Left renal pelvis (tissue), 4 donors: ENCODE data around the gene SRGAP2C. TPM values are rescaled to one million over a fixed set of nuclear protein-coding genes. Genes with fewer than 3 reads are reported as not detected.
"Not testable (repeated sequence)": the region's sequence is repeated elsewhere in the genome, so short reads cannot be mapped to it uniquely, and the experiment has no call there.

Experiments used
- DNase-seq, 4 donors: peaks; one replicate each; pipeline ENCODE4 v3.0.0-alpha.2; 2013; ENCODE audit warnings: low read depth in 4 of 4, low spot score in 3 of 4
- polyA plus RNA-seq, 4 donors: library from polyadenylated mRNA; unstranded; fragments of 120-200 nt; gene quantifications; one replicate each; pipeline ENCODE4 v1.2.1, GENCODE V29; 2013; ENCODE audit not compliant: insufficient read length in 4 of 4

Gene SRGAP2C
- polyA plus RNA-seq, 4 donors = 11.9 to 25.0 (median 18.6) TPM

DNA sequence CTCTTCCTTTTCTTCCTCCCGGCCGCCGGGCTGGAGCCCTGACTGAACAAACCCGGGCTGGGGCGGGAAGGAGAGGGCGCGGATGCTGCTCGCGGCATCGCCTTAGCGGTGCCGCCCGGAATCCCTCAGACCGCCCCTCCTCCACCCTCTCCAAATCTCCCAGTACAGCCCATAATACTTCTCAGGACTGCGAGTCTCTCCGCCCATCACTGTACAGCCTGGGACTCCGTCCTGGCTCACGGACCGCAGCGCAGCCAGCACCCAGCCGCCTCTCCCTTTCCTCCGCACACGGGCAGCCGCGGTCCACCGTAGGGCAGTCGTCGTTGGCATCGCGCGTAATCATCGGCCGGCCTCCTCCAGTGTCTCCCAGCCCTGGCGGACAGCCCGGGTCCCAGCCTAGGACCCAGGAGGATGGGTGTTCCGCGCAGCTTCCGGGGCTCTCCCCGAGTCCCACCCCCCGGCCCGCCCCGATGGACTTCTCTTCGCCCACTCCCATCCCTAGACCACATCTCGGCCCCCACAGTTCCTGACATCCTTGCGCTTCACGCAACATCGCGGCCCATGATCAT is 449 bp downstream of the SRGAP2C start:
- DNase-seq = not testable (repeated sequence)

DNA sequence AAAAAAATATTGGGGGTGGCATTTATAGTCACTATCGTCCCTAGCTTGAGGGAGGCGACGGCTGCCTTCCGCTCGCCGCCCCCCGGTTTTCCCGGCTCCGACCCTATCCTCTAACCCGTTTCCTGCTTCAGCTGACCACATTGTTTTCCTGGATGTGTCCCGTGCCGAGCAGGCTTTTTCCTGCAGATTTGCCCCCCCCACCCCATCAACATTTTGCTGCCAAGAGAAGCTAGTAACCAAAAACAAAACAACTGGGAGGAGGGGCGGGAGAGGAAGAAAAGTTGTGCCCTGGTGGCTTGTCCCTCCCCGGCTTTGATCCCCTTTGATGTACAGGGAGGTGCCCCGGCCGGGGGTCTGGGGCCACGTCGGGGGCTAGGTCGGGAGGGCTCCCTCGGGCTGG is 1.4 kb downstream of the SRGAP2C start:
- not testable (repeated sequence) for DNase-seq

DNA sequence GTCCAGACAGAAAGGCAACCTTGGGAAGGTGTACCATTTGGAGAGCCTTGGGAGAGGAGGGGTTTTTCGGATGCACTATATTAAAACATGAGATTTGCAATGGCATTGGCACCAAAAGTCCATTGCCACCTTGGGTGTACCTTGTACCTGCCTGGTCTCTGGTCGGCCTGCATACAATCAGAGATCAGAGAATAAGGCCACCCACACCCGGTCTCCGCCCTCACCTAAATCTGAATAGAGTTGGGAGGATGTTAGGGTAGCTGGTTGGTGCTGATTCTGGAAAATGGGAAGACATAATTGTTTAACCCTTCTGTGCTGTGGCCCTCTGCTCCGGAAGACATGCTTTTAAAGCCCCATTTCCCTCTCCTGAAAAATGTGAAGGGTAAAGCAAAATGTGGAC is 3.1 kb downstream of the SRGAP2C start:
- not testable (repeated sequence) for DNase-seq

DNA sequence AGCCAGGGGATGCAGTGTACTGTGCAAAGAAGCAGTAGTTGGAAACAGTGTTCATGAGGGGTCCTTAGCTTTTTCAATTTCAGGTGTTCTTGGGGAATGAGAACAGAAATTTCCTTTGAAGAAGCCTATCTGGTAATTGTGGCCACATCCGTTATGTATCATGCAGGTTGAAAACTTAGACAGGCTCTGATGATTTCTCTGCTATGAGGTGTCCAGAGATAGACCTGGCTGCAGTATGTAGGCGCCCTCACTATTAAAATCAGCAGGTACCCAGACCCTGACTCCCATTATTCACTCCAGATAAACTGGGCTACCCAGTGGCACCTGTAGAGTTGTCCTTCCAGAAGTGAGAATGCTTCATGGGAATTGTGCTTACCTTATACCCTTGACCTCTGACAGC is 7.7 kb downstream of the SRGAP2C start:
- not testable (repeated sequence) for DNase-seq

DNA sequence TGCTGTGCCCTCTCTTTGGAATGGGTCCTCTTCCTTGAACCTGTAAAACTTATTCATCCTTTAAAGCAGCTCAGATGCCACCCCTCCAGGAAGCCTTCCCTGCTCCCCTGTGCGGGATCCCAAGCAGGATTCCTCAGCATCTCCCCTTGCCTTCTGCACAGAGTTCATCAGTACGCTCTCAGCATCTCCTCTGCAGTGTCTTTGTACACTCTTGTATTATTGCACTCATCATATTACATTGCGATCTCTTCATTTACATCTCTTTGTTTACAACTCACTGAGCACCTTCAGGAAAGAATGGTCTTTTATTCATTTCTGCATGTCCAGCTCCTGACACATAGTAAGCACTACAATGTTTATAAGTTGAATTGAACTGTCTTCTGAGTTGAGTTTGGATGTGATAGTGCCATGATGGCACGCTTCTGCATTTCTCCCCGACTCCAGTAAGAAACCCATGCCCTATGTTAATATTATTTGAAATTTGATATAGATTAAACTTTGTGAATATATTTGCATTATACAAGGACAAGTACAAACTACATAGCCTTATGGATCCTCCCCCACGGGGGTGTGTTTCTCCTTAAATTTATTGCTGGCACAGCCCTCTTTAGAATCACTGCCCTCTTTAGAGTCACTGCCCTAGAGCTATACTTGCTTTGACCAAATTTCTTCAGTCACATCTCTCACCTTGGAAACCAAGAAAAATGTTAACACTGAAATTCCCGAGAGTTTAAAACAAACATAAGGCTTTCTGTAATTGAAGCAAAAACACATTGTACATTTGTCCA is 12.5 kb downstream of the SRGAP2C start:
- not testable (repeated sequence) for DNase-seq

DNA sequence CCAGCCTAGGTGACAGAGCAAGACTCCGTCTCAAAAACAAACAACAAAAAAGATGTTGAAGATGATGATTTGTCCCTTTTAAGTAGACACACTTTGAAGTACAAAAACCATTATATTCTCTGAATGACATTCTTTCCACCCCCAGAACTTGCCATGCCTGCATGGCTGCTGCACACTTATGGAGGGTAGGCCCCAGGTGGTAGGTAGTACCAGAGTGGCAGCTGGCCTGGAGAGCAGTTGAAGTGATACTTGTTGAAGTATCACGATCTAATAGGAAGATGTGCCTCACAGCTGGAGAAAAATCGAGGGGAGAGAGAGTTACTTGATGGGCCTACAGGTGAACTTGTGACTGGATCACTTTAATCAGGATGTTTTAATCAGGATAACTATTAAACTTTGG is 15.0 kb downstream of the SRGAP2C start:
- DNase-seq = not testable (repeated sequence)

DNA sequence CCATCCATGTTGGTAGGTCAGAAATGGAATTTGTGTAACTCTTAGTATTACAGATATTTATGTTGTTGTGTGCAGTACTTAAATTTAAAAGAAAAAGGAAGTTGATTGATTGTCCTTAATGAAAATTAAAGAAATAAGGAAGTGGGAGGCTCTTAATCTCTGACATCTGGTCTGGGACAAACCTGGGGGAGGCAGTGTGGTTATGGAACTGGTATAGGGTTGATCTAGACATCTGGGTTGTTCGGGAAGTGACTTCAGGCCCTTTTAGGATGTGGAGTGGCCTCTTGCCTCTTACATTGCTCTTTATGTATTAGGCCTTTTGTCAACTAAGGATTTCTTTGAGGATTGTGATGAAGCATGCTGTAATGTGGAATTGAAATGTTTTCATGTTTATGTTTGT is 15.5 kb downstream of the SRGAP2C start:
- DNase-seq = not testable (repeated sequence)

DNA sequence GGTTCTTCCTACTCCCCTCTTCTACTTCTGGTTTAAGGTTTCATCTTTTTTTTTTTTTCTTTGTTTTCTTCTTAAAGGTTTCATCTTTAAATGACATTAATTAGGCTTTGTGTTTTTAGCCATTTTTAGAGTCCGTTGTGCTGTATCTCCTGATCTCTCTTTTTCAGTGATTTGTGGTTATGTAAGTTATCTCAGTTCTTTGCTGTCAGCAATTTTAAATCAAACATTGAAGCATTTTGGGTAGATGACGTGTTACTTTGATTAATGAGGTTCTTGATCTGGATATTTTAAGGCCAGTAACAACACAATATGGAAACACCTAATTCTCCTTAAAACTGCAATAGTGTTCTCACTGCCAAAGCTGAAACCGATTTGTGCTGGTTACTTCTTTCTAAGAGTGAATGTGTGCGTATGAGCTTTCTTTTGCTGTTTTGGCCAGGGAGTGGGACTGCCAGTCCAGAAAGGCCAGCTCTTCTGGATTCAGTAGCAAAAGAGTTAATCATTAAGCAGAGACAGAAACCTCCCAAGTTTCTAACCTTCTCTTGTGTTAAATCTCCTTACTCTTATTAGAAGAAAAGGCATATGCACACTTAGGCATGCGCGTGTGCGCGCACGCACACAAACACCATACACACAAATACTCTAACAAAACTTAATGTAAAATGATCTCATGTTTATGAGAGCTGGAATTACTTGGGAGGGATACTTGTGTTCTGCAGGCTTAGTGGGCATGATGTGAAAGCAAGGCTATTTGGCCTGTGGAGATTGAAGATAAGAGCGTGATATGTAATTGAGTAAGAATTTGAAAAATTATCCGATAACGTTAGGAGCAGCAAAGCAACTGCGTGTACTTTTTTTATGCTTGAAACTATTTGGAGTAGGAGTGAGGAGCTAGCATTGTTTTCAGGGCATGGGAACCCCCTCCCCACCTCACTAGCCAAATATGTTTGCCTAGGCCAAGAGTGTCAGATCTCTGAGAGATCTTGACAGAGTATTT is 16.5 kb downstream of the SRGAP2C start:
- not testable (repeated sequence) for DNase-seq

DNA sequence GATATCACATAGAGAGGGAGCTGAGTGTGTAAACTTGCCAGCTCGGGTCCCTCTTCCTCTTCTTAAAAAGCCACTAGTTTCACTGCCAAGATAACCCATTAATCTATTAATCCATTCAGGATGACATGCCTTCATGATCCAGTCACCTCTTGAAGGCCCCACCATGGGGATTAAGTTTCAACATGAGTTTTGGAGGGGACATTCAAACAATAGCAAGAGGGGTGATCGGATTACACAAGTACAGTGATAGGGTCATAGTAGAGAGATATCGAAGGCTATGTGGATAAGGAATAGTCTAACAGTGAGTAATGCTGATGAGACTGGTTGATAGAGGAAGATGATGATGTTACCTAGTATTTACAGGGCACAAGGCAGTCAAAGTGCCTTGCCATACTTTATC is 18.2 kb downstream of the SRGAP2C start:
- DNase-seq = not testable (repeated sequence)

DNA sequence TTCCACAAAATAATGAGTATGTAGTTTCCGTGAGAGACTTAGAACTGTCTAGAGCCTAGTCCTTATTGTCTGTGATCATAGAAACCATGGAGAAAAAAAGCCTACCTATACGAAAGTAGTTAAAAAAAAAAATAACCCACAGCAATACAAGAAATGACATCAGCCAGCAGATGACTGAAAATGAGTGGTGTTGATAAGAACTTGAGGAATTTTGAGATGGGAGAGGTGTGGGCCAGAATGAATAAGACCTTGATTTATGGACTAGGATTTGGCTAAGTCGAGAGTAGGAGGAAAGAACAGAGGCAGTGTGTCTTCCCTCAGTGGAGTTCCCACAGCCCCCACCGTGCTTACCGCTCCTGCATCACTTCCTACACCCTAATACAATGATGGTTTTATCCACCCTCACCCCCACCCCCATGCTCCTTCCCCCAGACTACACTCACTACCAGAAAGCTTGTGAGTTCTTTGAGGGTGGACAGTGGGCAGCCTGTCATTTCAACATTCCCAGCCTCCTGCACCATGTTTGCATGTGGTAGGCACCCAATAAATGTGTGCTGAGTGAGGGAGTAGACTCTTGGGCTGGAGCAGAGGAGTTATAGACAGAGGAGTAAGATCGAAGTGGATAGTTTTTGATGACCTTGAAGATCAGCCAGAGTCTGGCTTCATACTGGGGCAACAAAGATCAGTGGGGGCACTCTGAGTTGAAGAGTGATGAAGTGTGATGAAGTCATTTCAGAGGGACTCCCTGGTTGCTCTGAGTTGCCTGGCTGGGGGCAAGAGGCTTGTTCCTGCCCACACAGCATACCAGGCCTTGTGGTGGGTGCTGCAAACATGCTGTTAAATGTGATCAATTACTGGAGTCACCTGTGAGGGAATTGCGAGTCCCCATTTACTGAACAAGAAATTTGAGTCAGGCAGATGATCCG is 21.3 kb downstream of the SRGAP2C start:
- not testable (repeated sequence) for DNase-seq

DNA sequence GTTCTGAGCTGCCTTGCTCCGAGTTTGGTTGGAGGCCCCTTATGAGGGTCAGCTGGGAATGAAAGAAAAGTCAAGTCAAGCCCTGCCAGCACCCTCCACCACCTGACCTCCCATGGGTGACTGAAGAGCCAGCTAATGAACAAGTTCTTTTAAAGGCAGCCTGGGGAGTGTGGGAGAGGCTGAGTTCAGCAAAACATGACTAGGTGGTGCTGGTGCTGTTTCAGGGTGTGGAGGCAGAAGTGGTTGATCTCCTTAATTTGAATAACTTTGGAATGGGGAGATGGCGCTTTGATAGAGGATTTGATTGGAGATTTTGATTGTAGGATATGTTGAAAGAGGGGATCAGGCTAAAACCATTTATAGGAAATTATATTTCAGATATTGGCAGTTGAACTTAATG is 22.6 kb downstream of the SRGAP2C start:
- not testable (repeated sequence) for DNase-seq

DNA sequence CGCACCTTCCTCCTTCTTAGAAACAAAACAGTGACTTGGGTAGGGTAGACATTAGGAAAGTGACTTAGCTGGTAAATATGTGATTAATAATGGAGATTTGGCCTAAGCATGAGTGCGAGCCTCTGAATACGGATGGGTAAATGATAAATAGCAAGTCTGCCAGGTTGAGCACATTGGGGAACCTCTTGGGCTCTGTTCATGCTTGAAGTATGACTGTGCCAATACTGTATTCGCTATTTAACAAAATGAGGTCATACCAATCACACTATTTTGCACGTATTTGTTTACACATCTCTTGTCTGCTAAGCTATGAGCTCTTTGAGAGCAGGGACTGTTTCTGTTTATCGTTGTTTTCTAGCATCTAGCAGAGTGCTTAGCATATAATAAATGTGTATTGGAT is 23.6 kb downstream of the SRGAP2C start:
- not testable (repeated sequence) for DNase-seq

DNA sequence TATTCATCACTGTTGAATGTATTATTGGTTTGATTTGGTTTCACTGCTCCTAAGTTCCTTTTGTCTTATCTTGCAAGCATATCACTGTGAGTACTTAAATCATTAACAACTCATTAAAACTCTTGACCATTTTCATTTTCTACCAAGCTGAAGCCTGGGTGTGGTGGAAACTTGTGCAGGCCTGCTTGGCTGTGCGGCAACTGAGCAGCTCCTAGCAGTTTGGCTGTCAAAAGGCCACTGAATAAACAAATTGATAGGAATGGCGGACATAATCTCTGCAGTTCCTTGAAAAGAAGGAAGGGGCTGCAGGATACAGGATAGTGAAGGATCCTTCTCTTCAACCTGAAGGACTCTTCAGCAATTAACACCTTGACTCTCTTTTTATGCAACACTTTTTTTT is 26.0 kb downstream of the SRGAP2C start:
- not testable (repeated sequence) for DNase-seq

DNA sequence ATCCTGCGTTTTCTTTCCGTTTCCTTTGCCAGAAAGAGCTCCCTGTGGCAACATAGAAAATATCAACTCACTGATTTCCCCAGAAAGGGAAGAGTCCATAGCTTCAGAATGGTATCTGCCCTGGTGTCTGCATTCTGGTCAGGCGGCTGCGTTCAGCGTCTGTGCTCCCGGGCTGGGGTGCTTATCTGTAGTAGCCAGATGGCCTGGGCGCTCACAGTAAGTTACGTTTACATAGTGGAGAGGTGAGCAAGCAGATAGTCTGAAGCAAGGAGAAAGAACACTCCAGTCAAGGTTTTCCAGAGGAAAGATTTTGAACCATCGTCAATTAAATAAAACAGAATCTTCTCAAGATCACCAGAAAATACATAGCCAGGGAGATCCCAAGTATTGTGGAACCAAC is 28.7 kb downstream of the SRGAP2C start:
- not testable (repeated sequence) for DNase-seq

DNA sequence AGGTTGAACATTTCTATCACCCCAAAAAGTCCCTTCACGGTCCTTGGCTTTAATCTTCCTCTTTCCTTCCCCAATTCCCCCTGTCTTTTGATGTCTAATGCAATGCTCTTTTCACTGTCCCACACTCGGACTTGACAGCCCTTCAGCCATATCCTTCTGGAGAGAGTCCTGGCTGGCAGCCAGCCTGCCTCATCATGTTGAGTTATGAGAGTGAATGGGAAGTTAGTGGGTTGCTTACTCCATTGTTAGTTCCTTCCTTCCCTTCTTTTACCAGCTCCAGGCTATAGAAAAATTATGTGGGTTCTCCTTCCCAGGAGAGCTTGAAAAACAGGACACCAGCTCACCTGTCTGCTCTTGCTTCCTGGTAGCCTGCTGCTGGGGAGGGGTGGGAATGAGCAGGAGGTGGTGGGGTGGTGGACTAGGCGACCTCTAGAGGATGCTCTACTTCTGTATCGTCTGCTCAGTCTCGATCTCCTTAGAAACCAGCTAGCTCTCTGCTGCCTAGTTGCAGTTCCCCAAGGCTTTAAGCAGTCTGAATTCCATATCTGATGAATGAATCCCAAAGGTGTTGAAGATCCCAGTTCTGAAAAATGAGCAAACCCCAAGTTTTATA is 29.9 kb downstream of the SRGAP2C start:
- not testable (repeated sequence) for DNase-seq

DNA sequence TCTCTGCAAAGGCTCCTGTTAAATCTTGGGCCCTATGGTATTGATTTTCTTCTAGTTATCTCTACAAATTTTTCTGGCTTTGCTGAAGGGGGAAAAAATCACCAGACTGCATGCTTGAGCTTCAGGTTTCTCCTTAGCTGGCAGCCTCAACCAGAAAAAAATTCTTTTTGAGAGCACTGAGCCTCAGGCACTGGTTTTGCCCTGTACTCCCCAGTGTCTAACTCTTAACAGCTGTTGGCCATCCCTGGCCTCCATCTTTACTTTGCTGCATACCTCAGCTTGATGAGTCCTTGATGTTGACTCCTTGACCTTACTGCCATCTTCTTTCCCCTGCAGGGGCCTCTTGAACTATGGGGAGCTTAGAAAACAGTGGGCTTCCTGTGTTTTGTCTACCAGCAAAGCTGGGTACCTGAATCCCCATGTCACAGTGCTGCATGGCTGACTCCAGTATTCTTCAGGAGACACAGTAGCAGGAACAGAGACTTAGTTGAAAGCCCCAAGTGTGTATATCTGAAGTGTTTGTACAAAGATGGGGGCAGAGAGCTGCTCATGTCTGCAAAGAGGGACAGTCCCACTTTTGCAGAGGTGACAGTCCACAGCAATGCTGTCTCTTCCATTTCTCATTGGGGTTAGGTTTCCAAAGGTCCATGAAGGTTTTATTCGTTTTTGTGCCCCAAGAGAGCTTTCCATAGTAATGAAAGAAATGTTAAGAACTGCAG is 31.1 kb downstream of the SRGAP2C start:
- not testable (repeated sequence) for DNase-seq

DNA sequence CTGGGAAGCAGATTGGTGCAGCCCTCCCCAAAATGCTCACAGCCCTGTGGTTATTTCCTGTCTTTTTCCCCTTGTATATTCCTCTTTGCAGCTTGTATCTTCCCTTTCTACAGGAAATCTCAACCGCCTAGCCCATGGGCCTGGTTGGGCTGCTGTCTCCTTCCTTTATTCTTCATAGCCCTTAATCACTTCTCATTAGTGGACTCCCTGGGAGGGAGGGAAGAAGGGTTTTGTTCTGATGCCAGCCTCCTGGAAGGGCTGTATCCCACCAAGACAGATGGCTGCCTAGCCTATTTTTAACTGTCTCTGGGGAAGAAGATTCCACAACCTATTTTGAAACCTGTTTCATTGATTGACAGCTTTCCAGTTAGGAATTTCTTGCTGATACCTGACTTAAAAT is 31.9 kb downstream of the SRGAP2C start:
- DNase-seq = not testable (repeated sequence)

DNA sequence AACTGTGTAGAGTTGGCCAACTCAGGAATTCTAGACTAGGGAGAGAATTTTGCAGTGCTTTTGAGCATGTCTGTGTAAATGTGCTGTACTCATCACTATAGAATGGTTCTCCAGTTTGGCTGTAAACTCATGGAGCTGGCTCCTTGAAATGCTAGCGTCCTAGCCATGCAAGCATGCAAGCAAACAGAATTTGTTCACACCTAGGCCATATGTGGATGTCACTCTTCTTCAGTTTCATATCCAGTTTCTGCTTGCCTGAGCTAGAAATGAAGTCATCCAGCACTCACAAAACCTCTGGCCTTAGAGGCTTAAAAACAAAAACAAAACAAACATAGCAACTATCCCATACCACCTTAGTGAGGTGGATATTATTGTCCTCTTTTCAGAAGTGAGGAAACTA is 37.0 kb downstream of the SRGAP2C start:
- not testable (repeated sequence) for DNase-seq

DNA sequence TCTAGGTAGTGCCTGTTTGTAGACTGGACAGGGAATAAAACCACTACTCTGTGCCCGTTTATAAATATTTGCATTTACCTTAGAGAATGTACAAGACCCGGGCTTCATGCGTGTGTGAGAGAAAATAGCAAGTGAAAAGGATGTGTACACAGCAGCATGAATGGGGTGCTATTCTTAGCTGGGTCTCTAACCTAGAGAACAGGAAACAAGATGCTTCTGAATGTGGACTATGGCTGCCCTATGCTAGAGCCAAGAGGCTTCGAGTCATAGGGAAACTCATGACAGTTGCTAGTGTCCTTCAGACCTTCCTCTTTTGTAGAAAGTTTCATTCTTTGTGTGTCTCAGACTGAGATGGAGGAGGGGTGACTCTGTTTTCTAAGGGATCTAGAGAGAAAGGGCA is 39.9 kb downstream of the SRGAP2C start:
- not testable (repeated sequence) for DNase-seq
